GM15510 (cell line): ENCODE measurements around the gene KCNE4.

Experiments
- POLR2A ChIP-seq: IDR thresholded peaks from 3 replicates; pipeline ENCODE4 v1.6.1; 2011; ENCODE audit warnings: borderline replicate concordance; ENCODE audit not compliant: insufficient read length; ENCODE audit errors: extremely low read depth

Gene KCNE4, protein sequence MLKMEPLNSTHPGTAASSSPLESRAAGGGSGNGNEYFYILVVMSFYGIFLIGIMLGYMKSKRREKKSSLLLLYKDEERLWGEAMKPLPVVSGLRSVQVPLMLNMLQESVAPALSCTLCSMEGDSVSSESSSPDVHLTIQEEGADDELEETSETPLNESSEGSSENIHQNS

GRCh38 chr2:223051693-223052289 lies at the start of gene KCNE4:
Gene KCNE4, plus strand, starts transcription at chr2:223052190. Its CDS starts 641 bp downstream, at chr2:223052831.
- no peak for TF ChIP-seq POLR2A

DNA sequence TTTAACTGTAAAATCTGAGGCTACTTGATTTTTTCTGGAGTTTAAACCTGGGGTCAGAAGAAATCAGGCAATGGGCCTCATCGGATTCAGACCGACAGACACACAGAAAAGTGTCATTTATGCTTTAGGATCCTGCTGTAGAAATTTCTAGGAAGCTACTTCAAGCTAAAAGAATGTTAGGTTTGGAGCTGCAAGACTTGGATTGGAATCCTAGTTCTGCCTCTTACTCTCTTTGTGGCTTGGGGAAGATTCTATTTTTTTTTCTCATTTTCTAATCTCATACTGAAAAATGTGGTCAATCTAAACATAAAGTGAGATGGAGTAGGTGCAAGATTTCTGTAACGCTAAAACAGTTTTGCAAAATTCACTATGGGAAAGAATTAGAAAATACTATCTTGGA lies 48.8 kb upstream of the KCNE4 start:
- no peak for TF ChIP-seq POLR2A

- TF ChIP-seq POLR2A: no peak
Observed at GRCh38 chr2:223005496-223005895, 46.5 kb upstream of the KCNE4 start.

- TF ChIP-seq POLR2A: no peak
Observed at GRCh38 chr2:223007531-223007930, 44.5 kb upstream of the KCNE4 start.

- TF ChIP-seq POLR2A: no peak
Observed at GRCh38 chr2:223008162-223008561, 43.8 kb upstream of the KCNE4 start.

DNA sequence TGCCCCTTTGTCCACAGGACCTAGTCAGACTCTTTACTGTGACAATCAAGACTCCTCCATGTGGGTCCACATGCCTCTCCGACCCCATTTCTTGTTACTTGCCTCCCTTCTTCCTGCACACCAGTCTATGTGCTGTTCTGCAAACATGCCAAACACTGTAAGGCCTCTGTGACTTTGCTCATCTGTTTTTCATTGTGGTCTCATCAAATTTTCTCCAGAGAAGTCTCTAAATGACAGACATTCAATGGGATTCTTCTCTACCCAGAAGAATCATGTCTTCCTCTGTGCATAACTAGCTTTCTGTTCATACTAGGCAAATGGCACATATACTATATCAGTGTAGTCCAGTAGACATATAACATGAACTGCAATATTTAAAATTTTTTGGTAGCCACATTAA lies 43.0 kb upstream of the KCNE4 start:
- TF ChIP-seq POLR2A: no peak

GRCh38 chr2:223010641-223011040 lies 41.3 kb upstream of the KCNE4 start:
- no peak for TF ChIP-seq POLR2A

- TF ChIP-seq POLR2A: no peak
Observed at GRCh38 chr2:223012291-223012690, 39.7 kb upstream of the KCNE4 start.

- no peak for TF ChIP-seq POLR2A
Observed at GRCh38 chr2:223019390-223019930, 32.5 kb upstream of the KCNE4 start.

DNA sequence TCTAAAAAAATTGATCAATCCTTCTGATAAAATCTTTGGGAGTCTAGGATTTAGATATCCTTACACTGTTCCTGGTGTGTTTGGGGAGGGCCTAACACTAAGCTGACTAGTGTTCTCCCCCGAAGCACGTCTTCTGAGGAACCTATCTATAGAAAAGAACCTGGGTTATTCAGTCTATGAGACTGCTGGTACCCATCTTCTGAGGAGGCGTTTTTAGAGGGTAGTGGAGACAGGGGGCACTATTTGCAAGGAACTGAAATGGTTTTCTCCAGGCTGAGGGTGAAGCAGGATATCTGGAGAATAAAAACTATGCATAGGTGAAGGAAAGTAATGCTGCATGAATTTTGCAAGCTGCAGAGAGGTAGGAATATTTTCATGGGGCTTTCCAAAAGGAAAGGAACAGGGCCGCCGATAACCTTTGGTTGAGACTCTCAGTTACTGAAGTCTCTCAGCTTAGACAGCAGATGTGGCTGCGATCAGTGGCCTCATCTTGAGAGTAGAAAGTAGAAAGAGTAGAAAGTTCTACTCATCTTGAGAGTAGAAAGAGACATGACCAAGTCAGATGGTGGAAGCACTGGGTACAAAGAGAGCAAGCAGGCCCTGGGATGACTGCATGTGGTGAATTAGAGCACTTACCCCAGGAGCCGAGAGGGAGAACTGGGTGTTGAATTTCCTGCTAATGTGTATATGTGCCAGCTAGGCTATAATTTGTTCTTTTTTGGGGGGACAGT lies 31.8 kb upstream of the KCNE4 start:
- TF ChIP-seq POLR2A: no peak

- TF ChIP-seq POLR2A: no peak
Observed at GRCh38 chr2:223020971-223021675, 30.9 kb upstream of the KCNE4 start.

- no peak for TF ChIP-seq POLR2A
Observed at GRCh38 chr2:223026357-223027110, 25.5 kb upstream of the KCNE4 start.

DNA sequence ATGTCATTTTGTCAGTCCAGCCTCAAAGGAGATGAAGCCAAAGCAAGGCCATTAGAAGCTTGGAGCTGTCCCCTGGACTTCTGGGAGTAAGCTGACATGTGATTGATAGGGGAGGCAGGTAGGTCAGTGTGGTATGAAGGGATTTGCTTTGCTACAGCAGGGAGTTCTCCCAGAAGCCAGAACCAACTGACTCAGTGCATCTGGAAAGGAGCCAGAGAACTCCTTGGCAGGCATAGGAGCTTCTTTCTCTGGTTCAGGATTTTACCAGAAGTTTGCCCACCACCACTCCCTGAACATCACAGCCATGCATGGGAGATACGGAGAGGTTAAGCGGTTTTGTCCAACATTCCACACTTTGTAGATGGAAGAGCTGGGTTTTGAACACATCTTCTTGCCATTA lies 24.5 kb upstream of the KCNE4 start:
- no peak for TF ChIP-seq POLR2A

- no peak for TF ChIP-seq POLR2A
Observed at GRCh38 chr2:223029287-223029686, 22.7 kb upstream of the KCNE4 start.

GRCh38 chr2:223032187-223033142 lies 19.5 kb upstream of the KCNE4 start:
- TF ChIP-seq POLR2A: no peak
